ENCODE data around the gene TAF11L4.
"Not testable (repeated sequence)": the region's sequence is repeated elsewhere in the genome, so short reads cannot be mapped to it uniquely, and the experiment has no call there.

DNA sequence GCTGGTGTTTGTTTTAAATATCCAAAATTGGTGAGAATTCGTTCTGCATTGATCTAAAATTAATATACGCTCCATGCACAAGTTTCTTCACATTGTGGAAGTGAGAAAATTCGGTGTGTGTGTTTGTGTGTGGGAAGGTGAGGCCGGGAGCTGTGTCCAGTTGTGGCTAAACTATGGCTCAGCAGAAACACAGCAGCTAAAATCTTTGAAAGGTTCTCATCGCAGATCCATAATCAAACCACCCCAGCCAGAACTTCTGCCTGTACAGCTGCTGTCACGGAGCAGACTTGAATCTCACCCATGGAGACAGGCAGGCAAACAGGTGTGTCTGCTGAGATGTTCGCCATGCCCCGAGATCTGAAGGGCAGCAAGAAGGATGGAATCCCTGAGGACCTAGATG, 23.7 kb upstream of the TAF11L4 start, which contains the start of gene TAF11L2:
- TF ChIP-seq, protein P1, sequence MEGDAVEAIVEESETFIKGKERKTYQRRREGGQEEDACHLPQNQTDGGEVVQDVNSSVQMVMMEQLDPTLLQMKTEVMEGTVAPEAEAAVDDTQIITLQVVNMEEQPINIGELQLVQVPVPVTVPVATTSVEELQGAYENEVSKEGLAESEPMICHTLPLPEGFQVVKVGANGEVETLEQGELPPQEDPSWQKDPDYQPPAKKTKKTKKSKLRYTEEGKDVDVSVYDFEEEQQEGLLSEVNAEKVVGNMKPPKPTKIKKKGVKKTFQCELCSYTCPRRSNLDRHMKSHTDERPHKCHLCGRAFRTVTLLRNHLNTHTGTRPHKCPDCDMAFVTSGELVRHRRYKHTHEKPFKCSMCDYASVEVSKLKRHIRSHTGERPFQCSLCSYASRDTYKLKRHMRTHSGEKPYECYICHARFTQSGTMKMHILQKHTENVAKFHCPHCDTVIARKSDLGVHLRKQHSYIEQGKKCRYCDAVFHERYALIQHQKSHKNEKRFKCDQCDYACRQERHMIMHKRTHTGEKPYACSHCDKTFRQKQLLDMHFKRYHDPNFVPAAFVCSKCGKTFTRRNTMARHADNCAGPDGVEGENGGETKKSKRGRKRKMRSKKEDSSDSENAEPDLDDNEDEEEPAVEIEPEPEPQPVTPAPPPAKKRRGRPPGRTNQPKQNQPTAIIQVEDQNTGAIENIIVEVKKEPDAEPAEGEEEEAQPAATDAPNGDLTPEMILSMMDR (IDR thresholded peaks at IDR 0.05), result not testable (repeated sequence)
- TF ChIP-seq POLR2A (IDR thresholded peaks at IDR 0.05), result not testable (repeated sequence)

Data from thyroid gland (tissue), 4 donors.